GM10266 (cell line): ENCODE results near the gene SRD5A2.

Experiments
- DNase-seq: peaks from one replicate; pipeline ENCODE4 v3.0.0; 2012; ENCODE audit errors: extremely low spot score
- CTCF ChIP-seq: IDR thresholded peaks from 2 replicates; pipeline ENCODE4 v1.5.1; 2012; ENCODE audit warnings: mild to moderate bottlenecking, low read depth; ENCODE audit not compliant: control insufficient read depth, insufficient read depth; ENCODE audit errors: missing control alignments

Gene SRD5A2

GRCh38 chr2:31533036-31533435, 47.7 kb downstream of the SRD5A2 start:
- no peak for DNase-seq

GRCh38 chr2:31531101-31531500, 49.6 kb downstream of the SRD5A2 start:
- no peak for TF ChIP-seq CTCF
- no peak for DNase-seq

More at GRCh38 chr2:31533036-31533435, 47.7 kb downstream of the SRD5A2 start:
- TF ChIP-seq CTCF: no peak

GRCh38 chr2:31529256-31529655, 51.5 kb downstream of the SRD5A2 start:
- DNase-seq: no peak
- TF ChIP-seq CTCF: no peak

- DNase-seq: no peak
- TF ChIP-seq CTCF: no peak
These were observed 51.9 kb downstream of the SRD5A2 start for GRCh38 chr2:31528823-31529222.

- no peak for DNase-seq
- no peak for TF ChIP-seq CTCF
These were observed 53.6 kb downstream of the SRD5A2 start for GRCh38 chr2:31526946-31527732.

- no peak for TF ChIP-seq CTCF
- DNase-seq: no peak
These were observed 54.9 kb downstream of the SRD5A2 start for GRCh38 chr2:31525876-31526275.

- no peak for DNase-seq
- TF ChIP-seq CTCF: no peak
These were observed 56.1 kb downstream of the SRD5A2 start for GRCh38 chr2:31524592-31524991.
